Stimulated activated naive CD4-positive, alpha-beta T cell (primary cell): ENCODE measurements around the gene HID1.
"Not testable (repeated sequence)": the region's sequence is repeated elsewhere in the genome, so short reads cannot be mapped to it uniquely, and the experiment has no call there.

ENCODE experiments used
- DNase-seq, 6 experiments: peaks; one replicate each; lab custom pipeline; 2025; lab: John Stamatoyannopoulos, UW

The HID1 gene, protein sequence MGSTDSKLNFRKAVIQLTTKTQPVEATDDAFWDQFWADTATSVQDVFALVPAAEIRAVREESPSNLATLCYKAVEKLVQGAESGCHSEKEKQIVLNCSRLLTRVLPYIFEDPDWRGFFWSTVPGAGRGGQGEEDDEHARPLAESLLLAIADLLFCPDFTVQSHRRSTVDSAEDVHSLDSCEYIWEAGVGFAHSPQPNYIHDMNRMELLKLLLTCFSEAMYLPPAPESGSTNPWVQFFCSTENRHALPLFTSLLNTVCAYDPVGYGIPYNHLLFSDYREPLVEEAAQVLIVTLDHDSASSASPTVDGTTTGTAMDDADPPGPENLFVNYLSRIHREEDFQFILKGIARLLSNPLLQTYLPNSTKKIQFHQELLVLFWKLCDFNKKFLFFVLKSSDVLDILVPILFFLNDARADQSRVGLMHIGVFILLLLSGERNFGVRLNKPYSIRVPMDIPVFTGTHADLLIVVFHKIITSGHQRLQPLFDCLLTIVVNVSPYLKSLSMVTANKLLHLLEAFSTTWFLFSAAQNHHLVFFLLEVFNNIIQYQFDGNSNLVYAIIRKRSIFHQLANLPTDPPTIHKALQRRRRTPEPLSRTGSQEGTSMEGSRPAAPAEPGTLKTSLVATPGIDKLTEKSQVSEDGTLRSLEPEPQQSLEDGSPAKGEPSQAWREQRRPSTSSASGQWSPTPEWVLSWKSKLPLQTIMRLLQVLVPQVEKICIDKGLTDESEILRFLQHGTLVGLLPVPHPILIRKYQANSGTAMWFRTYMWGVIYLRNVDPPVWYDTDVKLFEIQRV

DNA sequence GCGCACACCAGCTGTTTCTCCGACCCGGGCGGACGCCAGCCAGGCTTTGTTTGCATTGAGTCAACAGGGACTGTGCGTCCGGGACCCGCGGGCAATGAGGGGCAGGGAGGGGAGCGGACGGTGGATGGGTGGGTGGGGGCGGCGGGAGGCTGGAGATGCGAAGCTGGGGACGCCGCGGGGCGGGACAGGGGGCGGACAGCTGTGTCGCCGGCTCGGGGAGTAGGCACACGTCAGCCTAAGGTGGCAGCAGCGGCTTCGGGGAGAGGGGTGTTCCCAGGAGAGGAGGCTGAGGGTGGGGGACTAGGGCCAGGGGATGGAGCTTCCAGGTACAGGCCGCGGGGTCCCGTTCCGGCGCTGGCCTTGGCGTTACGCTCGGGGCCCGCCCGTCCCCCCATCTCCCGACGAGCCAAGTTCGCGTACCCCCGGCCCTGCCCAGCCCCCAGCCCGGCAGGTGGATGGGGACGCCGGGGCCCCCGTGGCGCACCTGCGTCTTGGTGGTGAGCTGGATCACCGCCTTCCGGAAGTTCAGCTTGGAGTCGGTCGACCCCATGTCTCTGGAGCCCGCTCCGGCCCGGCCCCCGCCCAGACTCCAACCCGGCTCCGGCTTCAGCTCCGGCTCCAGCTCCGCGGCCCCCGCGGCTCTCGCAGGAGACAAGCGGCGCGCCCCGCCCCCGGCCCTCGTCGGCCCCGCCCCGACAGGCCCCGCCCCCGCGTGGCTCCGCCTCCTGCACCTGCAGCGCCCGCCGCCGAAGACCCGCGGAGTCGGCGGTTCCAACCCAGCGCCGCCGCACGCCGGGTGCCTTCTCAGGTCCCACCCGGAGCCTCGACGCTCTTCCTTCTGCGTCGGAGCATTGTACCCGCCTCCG lies at the start of gene HID1:
HID1 (minus strand) TSS at position 653 of the 866 bp plus-strand sequence; CDS start at position 550, 103 bp downstream.
- DNase-seq: peak; percentile 63 to 90 (median 82)

DNA sequence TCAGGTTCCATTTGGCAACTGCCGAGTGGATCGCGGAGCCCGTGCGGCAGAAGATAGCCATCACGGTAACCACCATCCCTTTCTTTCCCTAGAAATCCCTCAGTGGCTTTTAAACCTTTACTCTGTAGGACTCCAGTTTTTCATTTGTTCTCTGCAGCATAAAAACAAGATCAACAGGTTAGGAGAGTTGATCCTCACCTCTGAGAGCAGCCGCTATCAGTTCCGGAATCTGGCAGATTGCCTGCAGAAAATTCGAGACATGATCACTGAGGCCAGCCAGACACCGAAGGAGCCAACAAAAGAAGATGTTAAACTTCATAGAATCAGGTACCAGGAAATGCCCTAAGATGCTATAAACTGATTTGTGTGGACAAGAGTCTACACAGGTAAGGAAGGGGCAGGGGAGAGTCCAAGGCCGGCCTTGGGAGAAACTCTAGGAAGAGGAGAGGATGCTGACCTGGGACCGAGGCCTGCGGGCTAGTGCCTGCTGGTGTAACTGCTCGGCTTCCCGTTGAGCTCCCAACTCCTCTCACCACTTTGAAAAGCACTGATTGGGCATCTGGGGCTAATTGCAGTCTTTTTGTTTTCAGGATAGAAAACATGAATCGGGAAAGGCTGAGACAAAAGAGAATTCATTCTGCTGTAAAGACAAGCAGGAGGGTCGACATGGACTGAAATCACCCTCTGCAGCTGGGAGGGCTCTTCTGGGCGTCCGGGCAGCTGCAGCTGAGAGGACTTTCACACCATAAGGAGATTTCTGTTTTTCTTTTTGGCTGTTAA lies 48.0 kb upstream of the HID1 start:
- no peak for DNase-seq

DNA sequence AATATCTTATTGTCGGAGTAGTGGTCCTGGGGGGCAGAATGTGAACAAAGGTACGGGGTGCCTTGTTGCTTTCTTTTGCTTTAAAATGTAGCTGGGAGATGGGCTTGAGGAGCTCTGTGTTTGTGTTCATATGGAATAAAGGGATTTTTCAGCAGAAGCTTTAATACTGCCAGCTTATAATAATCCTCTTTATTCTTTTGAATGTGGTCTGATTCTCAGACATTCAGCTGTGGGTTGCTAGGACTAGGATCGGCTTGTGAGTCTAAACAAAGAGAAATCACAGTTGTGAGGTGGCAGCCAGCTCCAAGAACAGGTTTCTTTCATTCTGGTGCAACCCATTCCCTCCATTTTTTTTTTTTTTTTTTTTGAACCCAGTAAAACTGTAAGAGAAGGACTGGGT lies 47.2 kb upstream of the HID1 start:
- no peak for DNase-seq

DNA sequence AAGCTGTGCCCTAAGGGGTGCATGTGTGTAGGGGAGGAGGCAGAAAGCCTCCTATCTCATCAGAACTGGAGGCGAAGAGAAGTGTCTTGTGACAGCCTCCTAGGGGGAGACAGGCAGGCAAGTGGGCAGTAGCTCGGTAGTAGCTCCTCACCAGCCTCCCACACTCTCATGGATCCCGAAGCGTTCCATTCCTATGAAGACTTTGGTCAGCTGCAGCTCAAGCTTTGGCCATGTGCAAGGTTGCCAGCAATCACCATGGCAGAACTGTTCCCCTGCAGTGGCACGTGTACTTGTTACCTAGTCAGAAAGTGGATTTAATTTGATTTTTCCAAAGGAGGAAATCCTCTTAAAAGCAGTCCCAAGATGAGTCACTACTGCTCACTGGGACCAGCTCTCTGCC lies 46.6 kb upstream of the HID1 start:
- no peak for DNase-seq

DNA sequence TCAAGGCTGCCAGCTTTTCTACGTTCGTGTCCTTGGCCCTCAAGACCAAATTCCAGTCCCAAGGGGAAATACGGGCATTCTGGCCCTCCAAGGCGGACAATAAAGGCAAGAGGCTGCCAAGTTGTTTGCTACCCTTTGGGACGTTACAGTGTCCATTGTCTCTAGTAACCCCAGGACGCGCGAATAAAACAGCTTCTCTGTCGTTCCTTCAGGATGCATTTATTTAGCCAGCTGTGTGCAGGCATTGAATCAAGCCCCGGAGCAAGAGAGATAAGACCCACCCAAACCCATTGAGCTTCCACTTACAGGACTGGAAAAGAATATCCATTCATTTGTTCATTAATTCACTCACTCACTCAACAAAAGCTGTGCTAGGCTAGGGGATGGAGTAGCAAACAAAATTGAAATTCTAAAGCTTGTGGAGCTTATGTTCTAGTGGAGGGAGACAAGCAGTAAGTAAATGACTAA lies 40.6 kb upstream of the HID1 start:
- DNase-seq: no peak

DNA sequence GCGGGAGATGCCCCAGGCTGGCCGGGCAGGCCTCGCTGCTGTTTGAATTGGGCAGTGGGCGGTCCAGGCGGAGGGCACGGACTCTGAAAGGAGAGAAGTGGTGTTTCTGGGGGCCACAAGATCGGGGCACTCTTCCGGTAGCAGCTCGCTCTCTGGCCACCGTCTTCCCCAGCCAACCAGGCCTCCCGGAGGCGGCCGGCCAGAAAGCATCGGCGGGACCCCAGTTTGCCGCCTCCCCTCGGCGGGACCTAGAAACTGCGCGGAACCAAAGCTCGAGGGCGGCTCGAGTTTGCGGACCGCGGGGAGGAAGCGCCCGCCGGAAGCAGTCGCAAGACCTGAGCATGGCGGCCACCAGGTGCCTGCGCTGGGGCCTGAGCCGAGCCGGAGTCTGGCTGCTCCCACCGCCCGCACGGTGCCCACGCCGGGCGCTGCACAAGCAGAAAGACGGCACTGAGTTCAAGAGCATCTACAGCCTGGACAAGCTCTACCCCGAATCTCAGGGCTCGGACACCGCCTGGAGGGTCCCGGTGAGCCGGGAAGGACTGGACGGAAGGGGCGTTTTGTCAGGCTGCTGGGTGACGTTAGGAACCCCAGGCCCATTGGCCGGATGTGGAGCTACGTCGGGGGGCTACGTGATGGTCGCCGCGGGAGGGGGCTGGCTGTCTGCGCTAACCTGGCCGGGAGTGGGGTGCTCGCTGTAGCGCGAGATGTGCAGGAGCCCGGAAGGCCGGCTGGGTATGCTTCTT lies 40.0 kb upstream of the HID1 start, which contains the start of gene MRPL58:
MRPL58 (plus strand) TSS at position 325 of the 746 bp plus-strand sequence; CDS start at position 342, 17 bp downstream.
- DNase-seq: peak; percentile 50 to 78 (median 64)

DNA sequence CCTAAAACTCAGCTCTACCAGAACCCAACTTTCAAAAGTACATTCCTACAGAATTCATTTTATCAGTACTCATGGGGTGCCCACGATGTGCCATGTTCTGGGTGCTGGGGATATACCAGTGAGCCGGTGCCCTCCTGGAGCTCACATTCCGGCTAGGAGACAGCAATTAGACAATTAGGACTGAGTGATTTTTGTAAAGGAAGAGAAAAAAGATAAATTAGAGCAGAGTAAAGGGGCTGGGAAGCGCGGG lies 39.5 kb upstream of the HID1 start:
- no peak for DNase-seq

DNA sequence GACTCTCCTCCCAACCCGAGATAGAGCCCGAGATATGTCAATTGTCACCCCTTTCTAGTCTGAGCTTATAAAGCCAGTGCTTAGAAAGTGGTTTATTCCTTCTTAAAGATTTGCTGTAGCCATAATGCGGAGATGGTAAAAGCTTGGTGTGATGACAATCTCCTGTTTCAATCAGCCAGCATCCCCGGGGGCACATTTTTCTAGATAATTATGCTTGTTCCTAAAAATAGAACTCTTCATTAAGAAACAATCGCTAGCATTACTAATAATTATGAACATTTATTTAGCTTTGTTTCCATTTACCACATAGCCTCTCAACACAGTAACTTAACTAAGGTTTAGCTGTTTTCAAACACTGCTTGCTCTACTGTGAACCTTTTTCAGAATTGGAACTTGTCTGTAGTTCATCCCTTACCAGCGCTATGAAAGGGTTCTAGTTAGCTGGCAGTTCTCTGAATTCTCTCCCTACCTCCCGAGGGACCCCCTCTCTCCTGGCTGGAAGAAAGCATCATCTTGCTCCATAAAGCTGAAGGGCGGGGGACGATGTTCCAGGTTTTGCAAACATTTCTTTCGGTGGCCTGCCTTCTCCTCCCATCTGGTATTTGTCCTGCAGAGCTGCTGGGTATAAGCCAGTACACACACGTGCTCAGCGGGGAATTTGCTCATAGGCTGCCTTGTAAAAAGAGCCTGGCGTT lies 39.0 kb upstream of the HID1 start:
- DNase-seq: no peak

DNA sequence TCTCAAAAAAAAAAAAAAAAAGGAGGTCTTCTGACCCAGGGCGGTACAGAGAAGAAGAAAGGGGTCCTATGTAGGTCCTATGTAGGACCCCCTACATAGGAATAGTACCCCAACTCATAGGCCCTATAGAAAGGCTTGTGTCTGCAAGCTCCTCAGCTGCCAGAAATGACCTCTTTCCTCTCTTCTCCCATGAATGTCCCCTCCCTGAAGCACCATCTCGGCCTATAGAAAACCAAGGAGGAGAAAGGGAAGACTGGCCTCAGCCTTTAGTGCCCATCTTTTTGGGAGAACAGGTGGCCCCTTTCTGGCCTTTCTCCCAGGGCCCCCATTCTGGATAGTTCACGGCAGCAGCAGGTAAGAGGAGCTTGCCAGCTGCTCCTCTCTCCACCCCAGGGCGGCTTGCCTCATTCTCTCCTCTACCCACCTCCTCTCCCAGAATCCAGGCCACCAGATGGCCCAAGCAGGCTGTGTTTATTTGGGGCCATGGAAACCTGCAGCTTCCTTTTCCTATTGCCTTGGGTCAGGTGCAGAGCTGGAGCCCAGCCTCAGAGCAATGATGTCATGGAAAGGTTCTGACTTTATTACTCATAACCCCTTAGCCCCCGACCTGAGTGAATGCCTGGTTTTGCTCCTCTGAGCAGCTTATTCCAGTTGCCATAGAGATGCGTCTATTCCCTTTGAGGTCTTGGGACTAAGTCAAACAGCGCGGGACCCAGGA lies 38.3 kb upstream of the HID1 start:
- DNase-seq: no peak

DNA sequence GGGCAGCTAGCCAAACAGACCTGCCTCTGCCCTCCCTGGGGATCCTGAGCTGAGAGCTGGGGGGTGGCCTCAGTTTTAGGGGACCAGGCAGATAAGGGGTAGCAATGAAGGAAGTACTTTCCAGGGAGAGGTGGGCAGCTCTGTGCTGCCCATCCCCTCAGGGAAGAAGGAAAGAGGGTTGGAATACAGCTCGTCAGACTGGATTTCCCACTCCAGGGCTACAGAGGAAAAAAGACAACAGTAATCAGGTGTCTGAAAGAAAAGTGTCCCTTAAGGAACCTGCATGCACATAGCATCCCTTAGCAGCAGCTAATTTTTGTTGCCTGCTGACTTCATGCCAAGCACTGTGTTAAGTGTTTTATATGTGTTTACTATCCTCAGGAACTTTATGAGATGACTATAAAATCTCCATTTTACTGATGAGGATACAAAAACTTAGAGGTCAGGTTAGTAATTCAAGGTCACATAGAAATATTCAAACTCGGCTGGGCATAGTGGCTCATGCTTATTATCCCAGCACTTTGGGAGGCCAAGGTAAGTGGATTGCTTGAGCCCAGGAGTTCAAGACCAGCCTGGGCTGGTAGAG lies 36.7 kb upstream of the HID1 start:
- no peak for DNase-seq

DNA sequence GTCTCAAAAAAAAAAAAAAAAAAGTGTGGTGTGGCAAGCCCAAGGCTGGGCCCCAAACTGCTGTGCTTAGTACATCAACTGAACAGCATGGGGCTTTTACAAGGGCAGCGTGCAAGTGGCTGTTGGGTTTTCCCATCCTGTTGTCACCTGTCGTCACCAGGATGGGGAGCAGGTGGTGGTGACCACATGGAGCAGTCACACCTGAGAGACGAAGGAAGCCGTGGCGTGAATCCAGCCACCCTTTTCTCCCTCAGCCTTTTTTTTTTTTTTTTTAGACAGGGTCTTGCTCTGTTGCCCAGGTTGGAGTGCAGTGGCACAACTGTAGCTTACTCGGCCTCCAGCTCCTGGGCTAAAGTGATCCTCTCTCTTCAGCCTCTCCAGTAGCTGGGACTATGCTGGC lies 35.8 kb upstream of the HID1 start:
- no peak for DNase-seq

DNA sequence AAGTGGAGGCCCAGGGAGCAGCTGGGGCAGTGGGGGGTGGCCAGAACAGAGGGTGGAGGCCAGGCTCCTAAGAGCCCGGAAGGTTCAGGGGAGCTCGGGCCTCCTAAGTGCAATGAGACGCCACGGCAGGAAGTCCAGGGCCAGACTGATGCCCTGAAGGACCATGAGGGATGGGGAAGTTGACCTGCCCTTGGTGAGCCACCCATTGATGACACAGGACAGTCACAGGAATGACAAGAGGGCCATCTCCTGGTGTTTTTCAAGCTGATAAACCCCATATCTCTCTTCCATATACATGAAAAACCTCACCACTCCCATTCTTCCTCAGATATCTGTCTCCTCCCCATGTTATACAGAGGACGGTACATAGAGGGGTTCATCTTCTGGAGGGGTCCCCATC lies 34.1 kb upstream of the HID1 start:
- DNase-seq: peak in 1 of 6 experiments; percentile 3

DNA sequence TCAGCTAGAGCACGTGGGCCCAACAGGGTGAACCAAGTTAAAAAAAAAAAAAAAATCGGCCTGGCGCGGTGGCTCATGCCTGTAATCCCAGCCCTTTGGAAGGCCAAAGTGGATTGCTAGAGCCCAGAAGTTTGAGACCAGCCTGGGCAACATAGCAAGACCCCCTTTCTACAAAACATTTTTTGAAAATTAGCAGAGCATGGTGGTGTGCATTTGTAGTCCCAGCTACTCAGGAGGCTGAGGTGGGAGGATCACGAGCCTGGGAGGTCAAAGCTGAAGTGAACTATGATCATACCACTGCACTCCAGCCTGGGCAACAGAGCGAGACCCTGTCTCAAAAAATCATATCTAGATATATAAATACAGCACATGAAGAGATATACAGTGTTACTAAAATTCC lies 33.5 kb upstream of the HID1 start:
- DNase-seq: not testable (repeated sequence)

DNA sequence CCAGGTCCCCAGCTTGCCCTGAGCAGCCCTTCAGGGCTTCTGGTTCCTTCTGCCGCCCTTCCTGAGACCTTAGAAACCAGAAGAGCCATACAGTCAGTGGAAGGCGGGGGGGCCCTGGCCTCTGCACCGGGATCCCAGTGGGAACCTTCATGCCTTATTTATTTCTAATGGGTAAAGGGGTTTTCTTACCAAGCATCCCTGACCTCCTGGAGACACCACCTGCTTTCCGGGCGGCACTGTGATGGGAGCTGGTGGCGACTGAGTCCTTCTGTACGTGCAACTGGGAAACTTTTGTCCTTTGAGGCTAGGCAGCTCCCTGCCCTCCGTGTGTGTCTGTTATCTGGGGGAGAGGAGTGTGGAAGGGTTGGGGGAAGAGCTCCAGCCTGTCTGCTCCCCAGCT lies 32.7 kb upstream of the HID1 start:
- DNase-seq: no peak

DNA sequence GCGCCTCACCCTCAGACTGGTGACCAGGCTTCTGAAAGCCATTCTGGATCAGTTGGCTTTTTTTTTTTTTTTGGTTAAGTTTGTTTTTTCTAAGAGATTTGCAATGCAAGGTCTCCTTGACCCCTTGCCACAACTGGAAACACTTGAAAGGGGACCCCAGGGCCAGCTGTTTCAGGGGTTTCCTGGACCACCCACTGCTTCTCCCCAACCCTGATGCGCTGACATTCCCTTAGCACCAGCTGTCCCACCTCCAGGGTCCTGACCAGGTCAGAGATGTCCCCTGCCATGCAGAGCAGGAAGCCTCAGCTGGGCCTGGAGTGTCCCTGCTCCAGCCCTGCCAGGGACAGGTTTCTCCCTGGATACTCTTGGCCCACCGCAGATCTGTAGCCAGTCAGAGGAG lies 31.8 kb upstream of the HID1 start:
- DNase-seq: no peak

DNA sequence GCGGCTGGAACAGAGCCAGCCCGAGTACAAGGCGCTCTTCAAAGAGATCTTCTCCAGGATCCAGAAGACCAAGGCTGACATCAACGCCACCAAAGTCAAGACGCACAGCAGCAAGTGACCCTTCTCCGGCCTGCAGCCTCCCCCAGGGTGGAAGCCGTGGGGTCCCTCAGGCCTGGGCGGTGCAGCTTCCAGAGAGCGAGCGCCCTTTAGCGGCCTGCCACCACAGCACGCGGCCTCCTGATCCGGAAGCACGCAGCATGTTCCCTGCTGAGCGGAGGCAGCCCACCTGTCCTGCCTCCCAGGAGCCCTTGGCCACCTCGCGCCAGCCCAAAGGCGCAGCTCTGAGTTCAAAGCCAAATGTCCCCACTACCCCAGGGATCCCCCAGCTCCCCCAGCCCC lies 31.4 kb upstream of the HID1 start:
- DNase-seq: no peak

DNA sequence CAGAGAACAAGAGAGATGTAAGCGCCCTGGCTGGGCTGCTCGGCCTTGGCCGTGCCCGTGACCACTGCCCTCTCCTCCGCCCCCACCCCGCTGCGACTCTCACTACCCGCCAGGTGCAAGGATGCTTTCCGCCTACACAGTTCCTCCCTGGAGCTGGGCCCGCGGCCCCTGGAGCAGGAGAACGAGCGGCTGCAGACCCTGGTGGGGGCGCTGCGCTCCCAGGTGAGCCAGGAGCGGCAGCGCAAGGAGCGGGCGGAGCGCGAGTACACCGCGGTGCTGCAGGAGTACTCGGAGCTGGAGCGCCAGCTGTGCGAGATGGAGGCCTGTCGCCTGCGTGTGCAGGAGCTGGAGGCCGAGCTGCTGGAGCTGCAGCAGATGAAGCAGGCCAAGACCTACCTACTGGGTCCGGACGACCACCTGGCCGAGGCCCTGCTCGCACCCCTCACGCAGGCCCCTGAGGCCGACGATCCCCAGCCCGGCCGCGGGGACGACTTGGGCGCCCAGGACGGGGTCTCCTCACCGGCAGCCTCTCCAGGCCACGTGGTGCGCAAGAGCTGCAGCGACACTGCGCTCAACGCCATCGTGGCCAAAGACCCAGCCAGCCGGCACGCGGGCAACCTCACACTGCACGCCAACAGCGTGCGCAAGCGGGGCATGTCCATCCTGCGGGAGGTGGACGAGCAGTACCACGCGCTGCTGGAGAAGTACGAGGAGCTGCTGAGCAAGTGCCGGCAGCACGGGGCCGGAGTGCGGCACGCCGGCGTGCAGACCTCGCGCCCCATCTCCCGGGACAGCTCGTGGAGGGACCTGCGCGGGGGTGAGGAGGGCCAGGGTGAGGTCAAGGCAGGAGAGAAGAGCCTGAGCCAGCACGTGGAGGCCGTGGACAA lies 30.8 kb upstream of the HID1 start:
- DNase-seq: no peak
